Measurements from ENCODE around the gene GNG13. TPM values are rescaled to one million over a fixed set of nuclear protein-coding genes. Genes with fewer than 3 reads are reported as not detected.

GNG13 gene
- polyA plus RNA-seq, 2 of the 4 experiments (the other 2 are of a cell fraction) = 0.09 TPM; not detected in 1

DNA sequence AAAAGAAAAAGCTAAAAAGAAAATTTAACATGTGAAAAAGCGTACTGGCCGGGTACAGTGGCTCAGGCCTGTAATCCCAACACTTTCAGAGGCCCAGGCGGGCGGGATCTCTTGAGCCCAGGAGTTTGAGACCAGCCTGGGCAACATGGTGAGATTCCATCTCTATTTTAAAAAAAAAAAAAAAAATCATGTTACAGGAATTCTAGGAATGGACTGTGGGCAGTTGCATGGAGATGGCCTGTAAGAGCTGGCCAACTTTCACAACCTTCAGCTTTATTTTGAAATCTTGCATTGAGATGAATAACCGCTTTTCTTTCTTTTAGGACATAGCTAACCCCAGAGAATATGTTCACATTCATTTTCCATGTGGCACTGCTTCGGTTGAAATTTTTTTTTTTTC, 51.5 kb downstream of the GNG13 start:
- ATAC-seq = peak in 1 of 2 experiments; percentile 35; a peak in 2 of 6 replicates
- Histone ChIP-seq H3K4me1 (no peaks in the 10 kb centered on the region), H3K9me3 (no peaks in the 10 kb centered on the region), H3K27ac (no peak overlapping the region), H3K4me3 (no peak overlapping the region), H3K4me2 (no peak overlapping the region)
- FAIRE-seq = no peak
- TF ChIP-seq, protein P1, sequence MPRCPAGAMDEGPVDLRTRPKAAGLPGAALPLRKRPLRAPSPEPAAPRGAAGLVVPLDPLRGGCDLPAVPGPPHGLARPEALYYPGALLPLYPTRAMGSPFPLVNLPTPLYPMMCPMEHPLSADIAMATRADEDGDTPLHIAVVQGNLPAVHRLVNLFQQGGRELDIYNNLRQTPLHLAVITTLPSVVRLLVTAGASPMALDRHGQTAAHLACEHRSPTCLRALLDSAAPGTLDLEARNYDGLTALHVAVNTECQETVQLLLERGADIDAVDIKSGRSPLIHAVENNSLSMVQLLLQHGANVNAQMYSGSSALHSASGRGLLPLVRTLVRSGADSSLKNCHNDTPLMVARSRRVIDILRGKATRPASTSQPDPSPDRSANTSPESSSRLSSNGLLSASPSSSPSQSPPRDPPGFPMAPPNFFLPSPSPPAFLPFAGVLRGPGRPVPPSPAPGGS (IDR thresholded peaks at IDR 0.05) = no peak
- no peak for TF ChIP-seq PHF8 (IDR thresholded peaks at IDR 0.05; ENCODE audit: borderline replicate concordance, low read depth)
- TF ChIP-seq, protein P2, sequence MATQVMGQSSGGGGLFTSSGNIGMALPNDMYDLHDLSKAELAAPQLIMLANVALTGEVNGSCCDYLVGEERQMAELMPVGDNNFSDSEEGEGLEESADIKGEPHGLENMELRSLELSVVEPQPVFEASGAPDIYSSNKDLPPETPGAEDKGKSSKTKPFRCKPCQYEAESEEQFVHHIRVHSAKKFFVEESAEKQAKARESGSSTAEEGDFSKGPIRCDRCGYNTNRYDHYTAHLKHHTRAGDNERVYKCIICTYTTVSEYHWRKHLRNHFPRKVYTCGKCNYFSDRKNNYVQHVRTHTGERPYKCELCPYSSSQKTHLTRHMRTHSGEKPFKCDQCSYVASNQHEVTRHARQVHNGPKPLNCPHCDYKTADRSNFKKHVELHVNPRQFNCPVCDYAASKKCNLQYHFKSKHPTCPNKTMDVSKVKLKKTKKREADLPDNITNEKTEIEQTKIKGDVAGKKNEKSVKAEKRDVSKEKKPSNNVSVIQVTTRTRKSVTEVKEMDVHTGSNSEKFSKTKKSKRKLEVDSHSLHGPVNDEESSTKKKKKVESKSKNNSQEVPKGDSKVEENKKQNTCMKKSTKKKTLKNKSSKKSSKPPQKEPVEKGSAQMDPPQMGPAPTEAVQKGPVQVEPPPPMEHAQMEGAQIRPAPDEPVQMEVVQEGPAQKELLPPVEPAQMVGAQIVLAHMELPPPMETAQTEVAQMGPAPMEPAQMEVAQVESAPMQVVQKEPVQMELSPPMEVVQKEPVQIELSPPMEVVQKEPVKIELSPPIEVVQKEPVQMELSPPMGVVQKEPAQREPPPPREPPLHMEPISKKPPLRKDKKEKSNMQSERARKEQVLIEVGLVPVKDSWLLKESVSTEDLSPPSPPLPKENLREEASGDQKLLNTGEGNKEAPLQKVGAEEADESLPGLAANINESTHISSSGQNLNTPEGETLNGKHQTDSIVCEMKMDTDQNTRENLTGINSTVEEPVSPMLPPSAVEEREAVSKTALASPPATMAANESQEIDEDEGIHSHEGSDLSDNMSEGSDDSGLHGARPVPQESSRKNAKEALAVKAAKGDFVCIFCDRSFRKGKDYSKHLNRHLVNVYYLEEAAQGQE (IDR thresholded peaks at IDR 0.05) = no peak
- no peak for TF ChIP-seq ZSCAN20 (CRISPR knock-in tag; IDR thresholded peaks at IDR 0.05)
- TF ChIP-seq SMC3 (IDR thresholded peaks at IDR 0.05) = no peak
- TF ChIP-seq POLR2A (IDR thresholded peaks at IDR 0.05; ENCODE audit: low read length) = no peak
- no peak for TF ChIP-seq SREBF2 (IDR thresholded peaks at IDR 0.05)
- no peak for TF ChIP-seq CBX2 (IDR thresholded peaks at IDR 0.05; ENCODE audit: borderline replicate concordance, low read depth)
- TF ChIP-seq TP53 (CRISPR knock-in tag; IDR thresholded peaks at IDR 0.05) = no peak
- no peak for TF ChIP-seq GATA3 (IDR thresholded peaks at IDR 0.05; ENCODE audit: borderline replicate concordance)
- no peak for TF ChIP-seq HDAC2 (IDR thresholded peaks at IDR 0.05)
- TF ChIP-seq ZNF302 (CRISPR knock-in tag; IDR thresholded peaks at IDR 0.05) = no peak
- TF ChIP-seq PBX3 (IDR thresholded peaks at IDR 0.05) = no peak
- no peak for TF ChIP-seq ZC3H11A (IDR thresholded peaks at IDR 0.05)
- TF ChIP-seq HOXB5 (CRISPR knock-in tag; IDR thresholded peaks at IDR 0.05) = no peak
- no peak for TF ChIP-seq RCOR1 (IDR thresholded peaks at IDR 0.05; ENCODE audit: low read depth, low read length)
- TF ChIP-seq HEYL (CRISPR knock-in tag; IDR thresholded peaks at IDR 0.05) = no peak
- no peak for TF ChIP-seq CHD4 (IDR thresholded peaks at IDR 0.05; ENCODE audit: borderline replicate concordance)
- TF ChIP-seq RFX5 (IDR thresholded peaks at IDR 0.05) = no peak
- TF ChIP-seq HOXA7 (CRISPR knock-in tag; IDR thresholded peaks at IDR 0.05) = no peak
- ChIA-PET CTCF (interaction anchor here (0.6 to 6.0 kb wide), 12 partner anchors 8 to 1733 kb away, joined by 3 to 63 read pairs (median 5); partner anchors contain the start of genes CIAO3 and MSLN), POLR2A (interaction anchor here (0.7 to 1.0 kb wide), 3 partner anchors 15 to 39 kb away, joined by 3 to 4 read pairs (median 3); partner anchors contain the start of genes ANTKMT, CHTF18 and RPUSD1)
- WGBS (ENCODE audit: missing lambda C conversion rate) = 80% methylated on average over 6 of the region's 6 CpGs
- DNase-seq (ENCODE audit: low read depth in 1 of 2, low spot score in 1 of 2) = no peak

Small RNAs within 50 kb of the gene (small RNA-seq; reads per million reads assigned to genes)
- gene MIR662 = 0 reads per million in 6 experiments

Other genes starting within 250 kb of the GNG13 start
- 0.04 TPM in 1 of 2 replicates, not detected in the other for gene PRR35, start 240.3 kb downstream of the GNG13 start, polyA plus RNA-seq (2011; rRNA removed)
- gene PRR35, start 240.3 kb downstream of the GNG13 start, polyA plus RNA-seq (2017; fragmentation: RNase III; extraction: RNeasy Plus Mini Kit Qiagen cat#74134 plus additional on column Dnase treatment) = 0.04 to 0.10 TPM (median 0.04 TPM) in 3 replicates
- 0.03 and 0.13 TPM in 2 replicates for gene NHLRC4, start 233.7 kb downstream of the GNG13 start, polyA plus RNA-seq (2011; rRNA removed)
- 0.07 to 0.09 TPM (median 0.08 TPM) in 3 replicates for gene NHLRC4, start 233.7 kb downstream of the GNG13 start, polyA plus RNA-seq (2017; fragmentation: RNase III; extraction: RNeasy Plus Mini Kit Qiagen cat#74134 plus additional on column Dnase treatment)
- 13.2 and 15.7 TPM in 2 replicates for gene PIGQ, start 230.8 kb downstream of the GNG13 start, polyA plus RNA-seq (2011; rRNA removed)
- 25.2 to 32.2 TPM (median 31.2 TPM) in 3 replicates for gene PIGQ, start 230.8 kb downstream of the GNG13 start, polyA plus RNA-seq (2017; fragmentation: RNase III; extraction: RNeasy Plus Mini Kit Qiagen cat#74134 plus additional on column Dnase treatment)
- 4.4 and 4.9 TPM in 2 replicates for gene RAB40C, start 210.7 kb downstream of the GNG13 start, polyA plus RNA-seq (2011; rRNA removed)
- gene RAB40C, start 210.7 kb downstream of the GNG13 start, polyA plus RNA-seq (2017; fragmentation: RNase III; extraction: RNeasy Plus Mini Kit Qiagen cat#74134 plus additional on column Dnase treatment) = 8.1 to 9.7 TPM (median 8.5 TPM) in 3 replicates
- 0.05 TPM in 1 of 2 replicates, not detected in the other for gene WFIKKN1, start 169.7 kb downstream of the GNG13 start, polyA plus RNA-seq (2011; rRNA removed)
- gene WFIKKN1, start 169.7 kb downstream of the GNG13 start, polyA plus RNA-seq (2017; fragmentation: RNase III; extraction: RNeasy Plus Mini Kit Qiagen cat#74134 plus additional on column Dnase treatment) = 0.15 to 0.23 TPM (median 0.17 TPM) in 3 replicates
- 44.2 and 47.2 TPM in 2 replicates for gene METTL26, start 164.4 kb downstream of the GNG13 start, polyA plus RNA-seq (2011; rRNA removed)
- 78.3 to 83.6 TPM (median 80.3 TPM) in 3 replicates for gene METTL26, start 164.4 kb downstream of the GNG13 start, polyA plus RNA-seq (2017; fragmentation: RNase III; extraction: RNeasy Plus Mini Kit Qiagen cat#74134 plus additional on column Dnase treatment)
- gene MCRIP2, start 158.9 kb downstream of the GNG13 start, polyA plus RNA-seq (2011; rRNA removed) = 10.7 and 12.9 TPM in 2 replicates
- 20.3 to 21.3 TPM (median 21.3 TPM) in 3 replicates for gene MCRIP2, start 158.9 kb downstream of the GNG13 start, polyA plus RNA-seq (2017; fragmentation: RNase III; extraction: RNeasy Plus Mini Kit Qiagen cat#74134 plus additional on column Dnase treatment)
- 6.5 and 7.3 TPM in 2 replicates for gene WDR90, start 151.4 kb downstream of the GNG13 start, polyA plus RNA-seq (2011; rRNA removed)
- gene WDR90, start 151.4 kb downstream of the GNG13 start, polyA plus RNA-seq (2017; fragmentation: RNase III; extraction: RNeasy Plus Mini Kit Qiagen cat#74134 plus additional on column Dnase treatment) = 28.1 to 31.4 TPM (median 30.7 TPM) in 3 replicates
- gene RHOT2, start 132.6 kb downstream of the GNG13 start, polyA plus RNA-seq (2011; rRNA removed) = 33.9 and 38.0 TPM in 2 replicates
- 74.0 to 83.5 TPM (median 83.1 TPM) in 3 replicates for gene RHOT2, start 132.6 kb downstream of the GNG13 start, polyA plus RNA-seq (2017; fragmentation: RNase III; extraction: RNeasy Plus Mini Kit Qiagen cat#74134 plus additional on column Dnase treatment)
- gene RHBDL1, start 125.1 kb downstream of the GNG13 start, polyA plus RNA-seq (2011; rRNA removed) = 0.56 and 0.75 TPM in 2 replicates
- 1.2 to 1.6 TPM (median 1.4 TPM) in 3 replicates for gene RHBDL1, start 125.1 kb downstream of the GNG13 start, polyA plus RNA-seq (2017; fragmentation: RNase III; extraction: RNeasy Plus Mini Kit Qiagen cat#74134 plus additional on column Dnase treatment)
- 53.2 and 60.6 TPM in 2 replicates for gene STUB1, start 120.3 kb downstream of the GNG13 start, polyA plus RNA-seq (2011; rRNA removed)
- 90.0 to 93.5 TPM (median 90.4 TPM) in 3 replicates for gene STUB1, start 120.3 kb downstream of the GNG13 start, polyA plus RNA-seq (2017; fragmentation: RNase III; extraction: RNeasy Plus Mini Kit Qiagen cat#74134 plus additional on column Dnase treatment)
- 37.5 and 43.8 TPM in 2 replicates for gene JMJD8, start 116.4 kb downstream of the GNG13 start, polyA plus RNA-seq (2011; rRNA removed)
- gene JMJD8, start 116.4 kb downstream of the GNG13 start, polyA plus RNA-seq (2017; fragmentation: RNase III; extraction: RNeasy Plus Mini Kit Qiagen cat#74134 plus additional on column Dnase treatment) = 72.6 to 77.0 TPM (median 73.7 TPM) in 3 replicates
- 2.7 and 3.0 TPM in 2 replicates for gene WDR24, start 110.3 kb downstream of the GNG13 start, polyA plus RNA-seq (2011; rRNA removed)
- 5.6 to 7.6 TPM (median 6.6 TPM) in 3 replicates for gene WDR24, start 110.3 kb downstream of the GNG13 start, polyA plus RNA-seq (2017; fragmentation: RNase III; extraction: RNeasy Plus Mini Kit Qiagen cat#74134 plus additional on column Dnase treatment)
- 0.53 and 0.54 TPM in 2 replicates for gene FBXL16, start 94.9 kb downstream of the GNG13 start, polyA plus RNA-seq (2011; rRNA removed)
- 1.1 to 1.4 TPM (median 1.2 TPM) in 3 replicates for gene FBXL16, start 94.9 kb downstream of the GNG13 start, polyA plus RNA-seq (2017; fragmentation: RNase III; extraction: RNeasy Plus Mini Kit Qiagen cat#74134 plus additional on column Dnase treatment)
- 33.8 and 41.0 TPM in 2 replicates for gene METRN, start 85.6 kb downstream of the GNG13 start, polyA plus RNA-seq (2011; rRNA removed)
- 72.7 to 82.2 TPM (median 81.0 TPM) in 3 replicates for gene METRN, start 85.6 kb downstream of the GNG13 start, polyA plus RNA-seq (2017; fragmentation: RNase III; extraction: RNeasy Plus Mini Kit Qiagen cat#74134 plus additional on column Dnase treatment)
- gene ANTKMT, start 79.6 kb downstream of the GNG13 start, polyA plus RNA-seq (2011; rRNA removed) = 10.9 and 11.9 TPM in 2 replicates
- gene ANTKMT, start 79.6 kb downstream of the GNG13 start, polyA plus RNA-seq (2017; fragmentation: RNase III; extraction: RNeasy Plus Mini Kit Qiagen cat#74134 plus additional on column Dnase treatment) = 49.2 to 55.8 TPM (median 55.2 TPM) in 3 replicates
- 1.1 and 1.7 TPM in 2 replicates for gene CCDC78, start 74.3 kb downstream of the GNG13 start, polyA plus RNA-seq (2011; rRNA removed)
- 4.7 to 5.9 TPM (median 5.6 TPM) in 3 replicates for gene CCDC78, start 74.3 kb downstream of the GNG13 start, polyA plus RNA-seq (2017; fragmentation: RNase III; extraction: RNeasy Plus Mini Kit Qiagen cat#74134 plus additional on column Dnase treatment)
- gene HAGHL, start 73.6 kb downstream of the GNG13 start, polyA plus RNA-seq (2011; rRNA removed) = 3.5 and 4.4 TPM in 2 replicates
- gene HAGHL, start 73.6 kb downstream of the GNG13 start, polyA plus RNA-seq (2017; fragmentation: RNase III; extraction: RNeasy Plus Mini Kit Qiagen cat#74134 plus additional on column Dnase treatment) = 21.4 to 22.0 TPM (median 21.7 TPM) in 3 replicates
- gene CIAO3, start 59.7 kb downstream of the GNG13 start, polyA plus RNA-seq (2011; rRNA removed) = 17.4 and 19.3 TPM in 2 replicates
- 20.9 to 24.6 TPM (median 23.0 TPM) in 3 replicates for gene CIAO3, start 59.7 kb downstream of the GNG13 start, polyA plus RNA-seq (2017; fragmentation: RNase III; extraction: RNeasy Plus Mini Kit Qiagen cat#74134 plus additional on column Dnase treatment)
- 1.8 and 2.4 TPM in 2 replicates for gene MSLN, start 40.0 kb downstream of the GNG13 start, polyA plus RNA-seq (2011; rRNA removed)
- gene MSLN, start 40.0 kb downstream of the GNG13 start, polyA plus RNA-seq (2017; fragmentation: RNase III; extraction: RNeasy Plus Mini Kit Qiagen cat#74134 plus additional on column Dnase treatment) = 2.7 to 3.6 TPM (median 3.1 TPM) in 3 replicates
- 10.6 and 10.8 TPM in 2 replicates for gene RPUSD1, start 12.4 kb downstream of the GNG13 start, polyA plus RNA-seq (2011; rRNA removed)
- 26.9 to 29.3 TPM (median 29.0 TPM) in 3 replicates for gene RPUSD1, start 12.4 kb downstream of the GNG13 start, polyA plus RNA-seq (2017; fragmentation: RNase III; extraction: RNeasy Plus Mini Kit Qiagen cat#74134 plus additional on column Dnase treatment)
- gene CHTF18, start 12.1 kb downstream of the GNG13 start, polyA plus RNA-seq (2011; rRNA removed) = 4.8 and 5.1 TPM in 2 replicates
- 32.5 to 36.7 TPM (median 33.8 TPM) in 3 replicates for gene CHTF18, start 12.1 kb downstream of the GNG13 start, polyA plus RNA-seq (2017; fragmentation: RNase III; extraction: RNeasy Plus Mini Kit Qiagen cat#74134 plus additional on column Dnase treatment)
- 10.9 and 16.0 TPM in 2 replicates for gene LMF1, start 170.2 kb upstream of the GNG13 start, polyA plus RNA-seq (2011; rRNA removed)
- gene LMF1, start 170.2 kb upstream of the GNG13 start, polyA plus RNA-seq (2017; fragmentation: RNase III; extraction: RNeasy Plus Mini Kit Qiagen cat#74134 plus additional on column Dnase treatment) = 8.5 to 10.6 TPM (median 8.8 TPM) in 3 replicates
- gene SOX8, start 181.0 kb upstream of the GNG13 start, polyA plus RNA-seq (2011; rRNA removed) = 0.06 and 0.07 TPM in 2 replicates
- 0.12 to 0.22 TPM (median 0.14 TPM) in 3 replicates for gene SOX8, start 181.0 kb upstream of the GNG13 start, polyA plus RNA-seq (2017; fragmentation: RNase III; extraction: RNeasy Plus Mini Kit Qiagen cat#74134 plus additional on column Dnase treatment)